GM19372 (cell line): ENCODE results near the gene PRIMPOL.
"Not testable (repeated sequence)": the region's sequence is repeated elsewhere in the genome, so short reads cannot be mapped to it uniquely, and the experiment has no call there.

Experiments used
- ATAC-seq: cut with Tn5 transposase; IDR thresholded peaks from one replicate; pipeline ENCODE4 v1.9.1; 2021; ENCODE audit warnings: mild to moderate bottlenecking, low read depth, moderate library complexity; ENCODE audit not compliant: unreplicated experiment

Gene PRIMPOL

DNA sequence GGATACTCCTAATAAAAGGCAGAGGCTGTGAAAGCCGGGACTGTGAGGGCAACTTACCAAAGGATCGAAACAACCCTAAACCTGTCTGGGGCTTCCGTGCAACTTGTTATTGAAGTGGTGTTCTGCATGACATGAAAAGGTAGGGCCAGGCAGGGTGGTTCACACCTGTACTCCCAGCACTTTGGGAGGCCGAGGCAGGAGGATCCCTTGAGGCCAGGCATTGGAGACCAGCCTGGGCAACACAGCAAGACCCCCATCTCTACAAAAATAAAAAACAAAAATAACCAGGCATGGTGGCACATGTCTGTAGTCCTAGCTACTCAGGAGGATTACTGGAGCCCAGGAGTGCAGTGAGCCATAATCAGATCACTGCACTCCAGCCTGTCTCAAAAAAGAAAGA is 12.6 kb upstream of the PRIMPOL start:
- no peak for ATAC-seq

DNA sequence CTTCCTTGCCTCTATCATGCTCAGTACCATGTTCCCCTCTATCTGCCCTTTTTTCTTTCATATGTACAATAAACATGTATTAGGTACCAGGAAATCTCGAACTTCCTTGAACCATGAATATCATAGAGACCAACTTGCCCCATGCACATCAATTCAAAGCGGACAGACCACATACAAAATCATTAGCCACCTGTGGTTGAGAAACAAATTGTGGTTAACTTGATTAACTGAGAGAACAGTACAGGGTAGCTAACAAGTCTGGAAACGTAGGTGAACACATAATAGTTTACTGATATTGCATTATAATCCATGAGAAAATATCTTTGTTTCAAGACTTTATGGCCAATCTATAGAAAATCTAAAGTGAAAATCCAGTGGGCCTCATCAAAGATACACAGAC is 8.5 kb upstream of the PRIMPOL start:
- ATAC-seq = no peak

DNA sequence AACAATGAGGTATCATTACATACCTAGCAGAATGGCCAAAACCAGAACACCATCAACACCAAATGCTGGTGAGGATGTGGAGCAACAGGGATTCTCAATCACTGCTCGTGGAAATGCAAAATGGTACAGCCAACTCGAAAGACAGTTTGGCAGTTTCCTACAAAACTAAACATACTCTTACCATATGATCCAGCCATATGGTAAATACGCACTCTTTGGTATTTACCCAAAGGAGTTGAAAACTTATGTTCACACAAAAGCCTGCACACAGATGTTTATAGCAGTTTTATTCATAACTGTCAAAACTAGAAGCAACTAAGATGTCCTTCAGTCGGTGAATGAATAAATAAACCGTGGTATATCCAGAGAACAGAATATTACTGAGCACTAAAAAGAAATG is 8.1 kb upstream of the PRIMPOL start:
- ATAC-seq = no peak

DNA sequence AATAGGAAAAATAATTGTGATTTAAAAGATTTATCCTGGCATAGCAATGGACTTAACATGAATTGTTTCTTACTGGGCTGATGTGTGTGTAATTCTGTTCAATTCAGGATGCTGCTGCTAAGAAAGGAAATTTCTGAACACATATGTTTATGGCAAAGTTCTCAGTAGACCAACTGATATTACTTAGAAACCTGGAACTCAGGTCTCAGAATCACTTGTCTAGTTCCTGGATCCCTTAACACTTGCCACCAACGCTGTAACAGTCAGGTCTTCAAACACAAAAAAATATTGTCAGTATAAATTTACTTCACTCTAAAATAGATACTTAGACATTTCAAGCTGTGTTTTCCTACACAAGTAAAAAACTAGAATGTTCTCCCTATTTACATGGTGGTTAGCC is 5.8 kb upstream of the PRIMPOL start:
- no peak for ATAC-seq

DNA sequence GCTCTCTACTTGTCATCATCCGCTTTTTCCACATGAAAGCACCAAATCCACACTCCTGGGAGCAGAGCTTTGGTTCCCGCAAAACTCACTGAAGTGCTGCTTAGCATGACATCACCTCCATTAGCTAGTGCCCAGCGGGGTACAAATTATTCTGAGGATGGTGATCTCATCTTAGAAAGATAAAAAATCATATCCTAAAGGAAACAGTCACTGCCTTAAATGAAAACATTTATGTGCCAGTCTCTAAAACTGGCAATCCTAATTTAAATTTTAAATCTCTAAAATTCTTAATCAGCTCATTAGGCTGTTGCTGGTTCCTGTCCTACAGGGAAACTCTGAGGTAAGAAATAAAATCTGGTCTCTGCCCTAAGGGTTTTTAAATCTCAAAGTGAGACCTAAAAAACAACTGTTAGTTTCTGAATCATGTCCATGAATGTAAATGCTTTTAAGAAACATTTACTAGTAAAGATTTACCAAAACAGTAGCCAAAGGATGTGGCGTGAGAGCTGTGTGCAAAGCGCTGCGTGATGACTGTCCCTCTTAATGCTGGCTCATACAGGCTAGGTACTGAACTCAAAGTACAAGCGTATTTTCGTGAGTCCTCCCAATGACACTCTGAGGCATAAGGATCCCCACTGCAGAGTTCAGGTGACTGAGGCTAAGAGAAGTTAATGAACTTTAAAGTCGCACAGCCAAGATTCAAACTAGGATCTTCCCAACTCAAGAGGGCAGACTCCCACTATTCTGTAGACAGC is 4.8 kb upstream of the PRIMPOL start:
- ATAC-seq = no peak

DNA sequence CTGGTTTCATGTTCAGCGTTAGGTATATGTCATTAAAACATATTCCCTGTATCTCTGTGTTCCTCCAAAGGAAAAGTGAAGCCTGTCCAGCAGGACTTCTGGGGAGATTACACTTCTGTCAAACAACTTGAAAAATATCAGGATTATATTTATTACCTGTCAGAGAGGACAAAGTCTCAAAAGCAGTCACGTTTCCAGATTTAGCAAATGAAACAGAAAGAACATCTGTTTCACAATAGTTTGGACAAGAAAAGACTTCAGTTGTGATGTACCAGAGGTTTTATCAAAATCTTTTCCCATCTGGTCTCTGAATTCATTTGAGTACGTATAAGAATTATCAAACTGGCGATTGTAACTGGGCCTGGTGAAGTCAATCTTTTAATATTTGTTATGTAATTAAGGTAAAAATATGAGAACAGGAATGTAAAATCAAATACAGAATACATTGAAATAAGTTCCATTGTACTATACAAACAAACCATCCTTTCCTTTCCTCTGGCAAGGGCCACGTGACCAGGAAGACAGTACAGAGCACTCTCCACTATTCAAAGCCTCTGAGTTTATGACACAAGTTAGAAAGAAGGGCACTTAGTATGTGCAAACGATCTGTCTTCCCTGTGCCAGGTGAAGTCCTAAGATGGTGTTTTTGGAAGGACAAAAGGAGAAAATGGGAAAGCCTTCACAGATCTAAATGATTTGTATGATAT is 3.5 kb upstream of the PRIMPOL start:
- no peak for ATAC-seq

DNA sequence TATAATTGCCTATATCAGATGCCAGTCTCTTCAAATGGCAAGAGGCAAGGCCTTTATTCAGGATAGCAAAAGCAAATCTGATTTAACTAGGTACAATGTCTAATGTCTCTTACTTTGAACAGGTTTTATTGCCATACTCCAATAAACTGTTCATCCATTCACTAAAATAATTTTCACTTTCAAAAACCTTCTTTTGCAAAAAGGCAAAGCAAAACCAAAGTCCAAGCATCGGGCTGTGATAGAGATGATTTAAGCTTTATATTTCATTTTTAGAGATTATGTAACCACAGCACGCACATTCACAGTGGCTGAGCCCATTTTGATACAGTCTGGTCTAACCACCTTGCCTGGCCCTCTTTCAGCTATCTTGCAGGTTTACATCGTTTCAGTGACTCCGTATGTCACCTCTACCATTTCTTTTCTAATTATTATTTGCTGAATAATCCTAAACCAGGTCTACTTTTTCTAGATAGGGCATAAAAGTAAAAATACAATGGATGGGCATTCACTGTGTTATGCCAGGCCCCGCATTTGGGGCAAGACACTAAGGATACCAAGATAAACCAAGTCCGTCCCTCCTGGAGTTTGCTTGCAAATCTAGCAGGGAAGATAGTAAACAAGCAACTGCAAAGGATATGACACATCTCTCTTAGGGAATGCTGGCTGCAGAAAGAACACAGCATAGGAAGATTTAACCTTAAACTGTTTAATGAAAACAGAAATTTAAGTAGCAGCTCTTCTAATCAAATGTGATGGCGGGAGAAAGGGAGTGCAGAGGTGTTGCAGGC is 2.1 kb upstream of the PRIMPOL start:
- no peak for ATAC-seq

DNA sequence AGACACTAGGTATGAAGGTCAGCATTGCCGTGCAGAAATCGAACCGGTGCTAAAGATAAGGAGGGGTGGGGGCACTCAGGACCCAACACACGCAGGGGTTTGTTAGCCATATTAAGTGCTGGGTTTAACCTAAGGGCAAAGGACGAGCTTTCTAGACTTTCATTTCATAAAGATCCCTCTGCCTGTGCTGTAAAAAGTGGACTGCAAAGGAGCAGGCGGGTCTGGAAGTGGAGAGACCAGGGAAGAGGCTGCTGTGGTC is 1.6 kb upstream of the PRIMPOL start:
- ATAC-seq = no peak

DNA sequence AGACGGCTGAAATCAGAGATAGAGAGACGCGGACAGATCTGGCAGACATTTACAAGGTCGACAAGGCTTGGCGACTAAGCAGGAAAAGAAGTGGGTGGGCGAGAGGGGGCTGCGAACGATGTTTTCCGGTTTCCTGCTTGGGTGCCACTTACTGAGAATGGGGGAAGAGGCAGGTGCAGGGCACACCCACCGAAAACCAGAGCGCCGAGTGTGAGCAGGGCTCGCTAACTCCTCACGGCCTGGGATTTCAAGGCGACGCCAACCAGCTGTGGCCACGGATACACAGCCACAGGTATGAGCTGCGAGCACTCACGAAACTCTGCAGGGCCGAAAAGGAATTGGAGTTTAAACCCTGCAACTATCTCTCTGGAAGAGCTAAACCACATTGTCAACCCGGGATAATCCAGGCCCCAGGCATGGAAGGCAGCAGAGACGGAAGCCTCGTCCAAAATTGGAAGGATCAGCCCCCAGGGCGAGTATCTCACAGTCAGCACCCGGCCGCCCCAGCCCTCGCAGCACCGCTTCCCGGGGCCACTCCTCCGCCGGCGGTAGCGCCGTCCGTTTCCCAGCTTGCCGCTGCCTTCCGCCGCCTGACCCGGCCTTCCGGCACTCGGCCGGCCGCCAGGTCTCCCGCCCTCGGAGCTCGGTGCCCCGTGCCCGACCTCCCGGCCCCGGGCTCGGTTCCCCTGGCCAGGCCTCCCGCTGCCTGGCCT is 1.1 kb upstream of the PRIMPOL start:
- peak; percentile 17 for ATAC-seq

DNA sequence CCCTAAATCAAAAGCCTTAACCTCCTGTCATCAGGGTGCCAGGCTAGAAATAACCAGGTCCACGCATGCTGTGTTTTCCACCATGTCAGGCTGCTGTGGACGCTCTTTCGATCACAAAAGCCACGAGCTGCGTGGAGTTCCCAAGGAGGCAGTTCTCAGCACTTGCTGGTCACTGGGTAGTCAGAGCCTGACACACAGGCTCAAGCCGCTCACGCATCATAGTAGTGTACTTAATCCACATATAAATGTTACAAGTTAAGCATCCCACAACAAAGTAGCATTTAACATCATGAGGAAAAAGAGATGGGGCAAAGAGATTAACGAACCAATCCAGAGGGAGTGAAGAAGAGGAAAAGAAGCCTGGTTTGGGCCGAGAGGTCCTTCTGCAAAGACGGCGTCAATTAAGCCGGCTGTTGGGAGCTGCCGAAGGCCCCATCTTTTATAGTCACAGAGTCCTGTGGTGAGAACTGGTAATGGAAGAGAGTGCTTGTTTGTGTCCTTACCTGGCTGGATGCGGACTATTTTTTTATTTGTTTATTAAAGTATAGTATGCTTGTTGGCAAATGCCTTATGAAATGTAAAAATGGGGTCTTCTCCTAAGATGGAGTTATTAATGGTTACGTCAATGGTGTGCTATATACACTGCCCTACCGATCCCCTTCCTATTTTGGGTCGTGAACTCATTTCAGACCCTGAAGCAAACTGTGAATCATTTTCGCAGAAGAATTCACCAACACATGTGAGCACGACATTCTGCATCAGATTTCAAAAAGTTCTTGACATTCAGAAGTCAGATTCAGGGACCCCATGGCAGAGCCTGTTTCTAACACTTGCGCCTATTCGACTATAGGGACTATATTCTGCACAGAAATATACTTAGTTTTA is 675 bp downstream of the PRIMPOL start:
- peak; percentile 2 for ATAC-seq

DNA sequence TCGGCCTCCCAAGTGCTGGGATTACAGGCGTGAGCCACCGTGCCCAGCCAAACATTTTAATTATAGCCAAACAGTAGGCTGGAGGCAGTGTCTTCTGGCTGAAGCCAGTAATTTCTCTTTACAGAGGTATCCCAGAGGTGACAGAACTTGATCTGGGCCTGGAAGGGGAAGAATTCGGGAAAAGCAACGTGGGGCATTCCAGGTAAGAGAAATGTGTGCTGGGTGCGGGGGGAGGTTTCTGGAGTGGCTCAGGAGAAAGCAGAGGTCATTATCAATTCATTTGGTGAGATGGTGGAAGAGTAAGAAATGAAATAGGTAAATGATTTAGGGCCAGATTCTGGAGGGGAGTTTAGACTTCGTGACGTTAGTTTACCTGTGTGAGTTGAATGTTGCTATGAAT is 2.4 kb downstream of the PRIMPOL start:
- ATAC-seq = no peak

DNA sequence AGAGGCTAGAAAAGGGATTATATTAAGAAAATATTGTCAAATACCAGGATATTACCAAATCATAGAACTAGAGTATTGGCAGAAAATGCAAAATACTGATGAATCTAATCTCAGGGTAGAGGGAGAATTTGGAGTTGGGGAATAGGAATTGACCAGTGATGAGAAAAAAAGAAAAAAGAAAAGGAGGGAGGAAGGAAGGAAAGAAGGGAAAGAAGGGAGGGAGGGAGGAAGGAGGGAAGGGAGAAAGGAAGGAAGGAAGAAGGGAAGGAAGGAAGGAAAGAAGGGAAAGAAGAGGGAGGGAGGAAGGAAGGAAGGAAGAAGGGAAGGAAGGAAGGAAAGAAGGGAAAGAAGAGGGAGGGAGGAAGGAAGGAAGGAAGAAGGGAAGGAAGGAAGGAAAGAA is 3.1 kb downstream of the PRIMPOL start:
- not testable (repeated sequence) for ATAC-seq

DNA sequence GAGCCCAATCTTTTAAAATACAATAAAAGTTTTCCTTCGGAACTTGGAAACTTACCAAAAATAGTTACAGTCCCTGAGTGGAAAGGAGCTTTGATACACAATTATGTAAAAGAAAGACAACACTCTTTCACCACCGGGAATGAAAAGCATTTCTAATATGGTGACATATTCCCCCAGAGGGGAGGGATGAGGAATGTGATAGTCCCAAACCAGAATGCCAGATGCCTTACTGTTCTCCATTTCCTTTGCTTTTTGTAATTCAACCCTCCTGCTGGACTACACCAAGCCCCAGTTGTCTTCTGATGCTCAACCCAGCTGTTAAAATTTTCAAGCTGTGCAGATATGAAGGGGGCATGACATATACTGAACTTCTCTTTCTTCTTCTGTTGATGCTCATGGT is 4.1 kb downstream of the PRIMPOL start:
- no peak for ATAC-seq

DNA sequence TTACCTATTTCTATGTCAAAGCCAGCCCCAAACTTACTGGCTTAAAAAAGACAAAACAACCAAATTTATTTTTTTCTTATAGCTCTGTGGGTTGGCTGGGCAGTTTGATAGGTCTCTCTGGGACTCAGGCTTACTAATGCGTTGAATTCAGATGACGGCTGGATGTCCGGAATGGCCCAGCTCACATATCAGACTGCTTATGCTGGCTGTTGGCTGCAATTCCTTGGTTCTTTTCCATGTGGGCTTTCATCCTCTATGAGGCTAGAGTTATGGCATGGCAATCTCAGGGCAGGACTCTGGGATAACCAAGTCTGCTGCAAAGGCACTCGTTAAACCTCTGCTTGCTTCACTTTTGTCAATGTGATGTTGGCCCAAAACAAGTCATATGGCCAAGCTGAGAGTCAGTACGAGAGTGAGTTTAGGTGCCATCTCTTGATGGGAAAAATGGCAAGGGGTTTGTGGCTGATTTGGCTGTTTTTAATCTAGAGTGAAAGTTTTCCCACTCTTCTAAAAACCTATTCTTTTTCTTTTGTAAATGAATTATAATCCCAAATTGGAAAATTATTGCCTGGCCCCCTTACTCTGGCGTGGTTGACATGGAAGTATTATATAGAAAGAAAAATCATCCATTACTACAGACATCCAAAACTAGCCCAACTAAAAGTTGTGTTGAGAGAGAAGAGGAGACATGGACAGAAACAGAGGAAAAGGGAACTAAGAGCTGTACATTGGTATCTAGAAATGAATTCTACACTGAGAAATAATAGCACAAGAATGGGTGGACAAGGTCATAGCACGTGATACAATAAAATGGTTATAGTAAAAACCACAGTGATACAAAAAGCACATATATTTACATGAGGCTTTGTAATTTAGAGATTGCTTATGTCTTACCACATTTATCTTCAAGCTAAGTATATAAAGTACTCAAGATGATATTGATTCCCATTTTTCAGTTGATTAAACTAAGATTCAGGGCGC is 6.6 kb downstream of the PRIMPOL start:
- no peak for ATAC-seq

DNA sequence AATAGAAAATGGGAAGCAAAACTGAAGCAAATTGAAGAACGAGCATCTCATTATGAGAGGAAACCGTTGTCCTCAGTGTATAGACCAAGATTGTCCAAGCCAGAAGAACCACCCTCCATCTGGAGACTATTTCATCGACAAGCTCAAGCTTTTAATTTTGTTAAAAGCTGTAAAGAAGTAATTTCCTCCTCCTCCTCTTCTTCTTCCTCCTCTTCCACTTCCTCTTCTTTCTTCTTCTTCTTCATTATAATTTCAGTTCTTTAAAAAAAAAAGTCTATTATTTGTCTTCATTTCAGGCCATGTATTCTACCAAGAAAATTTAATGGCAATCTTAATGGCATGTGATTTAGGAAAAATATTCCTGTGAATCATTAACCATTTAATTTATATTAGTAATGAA is 7.6 kb downstream of the PRIMPOL start:
- no peak for ATAC-seq

DNA sequence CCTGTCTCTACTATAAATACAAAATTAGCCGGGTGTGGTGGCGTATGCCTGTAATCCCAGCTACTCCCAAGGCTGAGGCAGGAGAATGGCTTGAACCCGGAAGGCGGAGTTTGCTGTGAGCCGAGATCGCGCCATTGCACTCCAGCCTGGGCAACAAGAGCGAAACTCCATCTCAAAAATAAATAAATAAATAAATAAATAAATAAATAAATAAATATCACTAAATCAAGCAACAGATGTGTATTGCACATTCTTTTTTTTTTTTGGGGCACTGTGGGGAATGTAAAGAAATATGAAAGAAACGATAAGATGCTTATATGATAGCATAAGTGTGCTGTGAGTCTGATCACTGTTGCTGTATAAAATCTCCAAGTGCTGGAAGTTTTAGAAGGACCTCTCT is 8.3 kb downstream of the PRIMPOL start:
- ATAC-seq = not testable (repeated sequence)

DNA sequence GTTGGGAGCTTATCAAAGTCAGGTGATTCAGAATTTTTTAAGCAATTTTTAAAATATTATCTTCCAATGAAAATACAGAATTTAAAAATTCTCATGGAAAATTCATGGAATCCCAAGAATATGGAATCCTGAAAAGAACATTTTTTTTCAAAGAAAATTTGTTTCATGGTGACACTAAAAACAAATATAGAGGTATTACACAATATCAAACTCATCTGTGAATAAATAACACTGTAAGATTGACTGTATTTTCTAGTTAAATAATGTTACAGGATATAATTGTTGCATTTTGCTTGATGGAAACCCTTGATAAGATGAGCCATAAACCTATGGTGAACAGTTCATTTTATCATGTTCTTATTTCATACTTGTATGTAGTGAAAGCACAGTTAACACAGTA is 11.4 kb downstream of the PRIMPOL start:
- ATAC-seq = no peak

DNA sequence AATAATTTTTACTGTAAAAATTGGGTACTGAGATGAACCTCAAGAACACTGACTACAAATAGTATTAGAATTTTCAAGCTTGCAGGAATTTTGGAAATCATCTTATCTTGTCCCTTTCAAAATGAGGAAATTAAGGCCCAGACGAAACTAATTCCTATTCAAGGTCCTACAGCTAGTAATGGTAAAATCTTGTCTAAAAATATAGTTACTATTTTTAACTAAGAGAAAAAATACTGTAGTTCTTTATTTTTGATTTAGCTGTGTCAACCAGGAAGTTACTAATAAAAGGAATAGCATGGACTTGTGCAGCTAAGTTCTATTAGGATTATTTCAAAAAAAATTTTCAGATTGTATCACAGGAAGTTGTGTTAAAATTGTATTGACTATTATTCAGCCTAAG is 12.7 kb downstream of the PRIMPOL start:
- no peak for ATAC-seq
